GM10248 (cell line): ENCODE measurements around the gene CHST11.
A peak's percentile ranks its signal among the peaks of the same experiment; 100 is the strongest.

ENCODE experiments used
- CTCF ChIA-PET: fragments of 300-600 bp; sonication (Branson Sonifier 250); formaldehyde crosslinking; extraction: SDS; loops from one replicate; lab custom pipeline; 2021; ENCODE audit warnings: antibody characterized with exemption; lab: Yijun Ruan, JAX
- POLR2A ChIA-PET: fragments of 350-650 bp; sonication (Branson Sonifier 250); formaldehyde crosslinking; extraction: SDS; loops from one replicate; lab custom pipeline; 2020; ENCODE audit warnings: antibody characterized with exemption; lab: Yijun Ruan, JAX
- DNase-seq: peaks from one replicate; pipeline ENCODE4 v3.0.0; 2012; ENCODE audit errors: extremely low spot score
- CTCF ChIP-seq: IDR thresholded peaks from 2 replicates; pipeline ENCODE4 v1.5.1; 2012; ENCODE audit warnings: mild to moderate bottlenecking, low read depth; ENCODE audit errors: extremely low read depth, missing control alignments, control extremely low read depth

The CHST11 gene

GRCh38 chr12:104694161-104694560 is 237.4 kb downstream of the CHST11 start:
- CTCF ChIA-PET: interaction anchor here (0.8 to 2.2 kb wide), 4 partner anchors 10 to 312 kb away, joined by 3 to 7 read pairs (median 6); no protein-coding TSS in a partner anchor
- TF ChIP-seq CTCF: no peak
- POLR2A ChIA-PET: no interaction called here
- DNase-seq: no peak

- ChIA-PET CTCF (interaction anchor here (0.8 to 2.2 kb wide), 8 partner anchors 10 to 313 kb away, joined by 3 to 7 read pairs (median 4); partner anchors contain the start of gene SLC41A2), POLR2A (no interaction called here)
- TF ChIP-seq CTCF: no peak
- no peak for DNase-seq
Measured at GRCh38 chr12:104694711-104695110, 238.0 kb downstream of the CHST11 start.

- peak; percentile 49 for DNase-seq
- TF ChIP-seq CTCF: no peak
- ChIA-PET CTCF (interaction anchor here (0.9 to 2.2 kb wide), 6 partner anchors 9 to 314 kb away, joined by 3 to 7 read pairs (median 4); partner anchors contain the start of gene SLC41A2), POLR2A (interaction anchor here (0.6 kb wide), 1 partner anchor 11 kb away, joined by 3 read pairs; no protein-coding TSS in a partner anchor)
Measured at GRCh38 chr12:104695453-104696148, 238.9 kb downstream of the CHST11 start.

- CTCF ChIA-PET: interaction anchor here (1.1 to 1.5 kb wide), 2 partner anchors 30 to 315 kb away, joined by 3 read pairs; no protein-coding TSS in a partner anchor
- POLR2A ChIA-PET: no interaction called here
- no peak for DNase-seq
- TF ChIP-seq CTCF: no peak
Measured at GRCh38 chr12:104697186-104697585, 240.4 kb downstream of the CHST11 start.

- DNase-seq: no peak
- ChIA-PET CTCF (interaction anchor here (1.0 to 1.9 kb wide), 7 partner anchors 11 to 354 kb away, joined by 3 to 8 read pairs (median 4); no protein-coding TSS in a partner anchor), POLR2A (no interaction called here)
- TF ChIP-seq CTCF: no peak
Measured at GRCh38 chr12:104698871-104699270, 242.1 kb downstream of the CHST11 start.

GRCh38 chr12:104699489-104700190 is 242.9 kb downstream of the CHST11 start:
- ChIA-PET CTCF (interaction anchor here (1.0 to 1.9 kb wide), 6 partner anchors 11 to 353 kb away, joined by 3 to 8 read pairs (median 4); no protein-coding TSS in a partner anchor), POLR2A (no interaction called here)
- peak; percentile 54 for DNase-seq

More at GRCh38 chr12:104699489-104700190, 242.9 kb downstream of the CHST11 start:
- no peak for TF ChIP-seq CTCF
